B cell (primary cell): Measurements from ENCODE around the gene GNG7. TPM values are rescaled to one million over a fixed set of nuclear protein-coding genes. Genes with fewer than 3 reads are reported as not detected.

ENCODE experiments used
- ATAC-seq: fragments of 200-7000 bp; cut with Tn5 transposase; one replicate; pipeline ENCODE4 v1.10.0; 2021; ENCODE audit warnings: low read depth, mild to moderate bottlenecking, moderate number of reproducible peaks, moderate library complexity
- CTCF ChIA-PET: fragments of 350-600 bp; sonication (Branson Sonifier 250); formaldehyde crosslinking; loops from one replicate; lab custom pipeline; 2021; ENCODE audit warnings: antibody characterized with exemption, inconsistent platforms; lab: Charles Lee
- POLR2A ChIA-PET: fragments of 350-600 bp; sonication (Branson Sonifier 250); formaldehyde crosslinking; loops from one replicate; lab custom pipeline; 2021; ENCODE audit warnings: antibody characterized with exemption; lab: Charles Lee
- DNase-seq: peaks from one replicate; pipeline ENCODE4 v3.0.0; 2013
- H2AFZ ChIP-seq: 2 replicates; pipeline ENCODE4 v1.6.1; 2012; ENCODE audit warnings: mild to moderate bottlenecking, low read depth, low read length; ENCODE audit not compliant: insufficient read depth, poor library complexity, severe bottlenecking
- H3K27ac ChIP-seq, 2 donors: 1 replicate in 1 of 2; 2 replicates in 1 of 2; pipeline ENCODE4 v1.5.1; 2012 to 2013; ENCODE audit warnings: low read length in 2 of 2, mild to moderate bottlenecking in 2 of 2, moderate library complexity in 1 of 2
- H3K27me3 ChIP-seq, 4 experiments: fragments of 200-600 bp in 1 of 4; sonication (generic) in 1 of 4; replicated peaks in 1 of 4; 1 replicate in 2 of 4; 2 replicates in 2 of 4; pipeline versions ENCODE4 v1.6.1 to v1.7.0; 2013 to 2016; ENCODE audit warnings: low read length in 3 of 4, mild to moderate bottlenecking in 2 of 4, mixed read lengths in 1 of 4, moderate library complexity in 1 of 4; ENCODE audit not compliant: insufficient read depth in 4 of 4, control insufficient read depth in 3 of 4; ENCODE audit errors: control extremely low read depth in 1 of 4
- H3K36me3 ChIP-seq, 2 experiments: replicated peaks in 1 of 2; 1 replicate in 1 of 2; 2 replicates in 1 of 2; pipeline versions ENCODE4 v1.6.1 to v1.7.1; 2013; ENCODE audit warnings: low read length in 1 of 2; ENCODE audit not compliant: insufficient read depth in 2 of 2, control insufficient read depth in 1 of 2; ENCODE audit errors: control extremely low read depth in 1 of 2, extremely low read depth in 1 of 2
- H3K4me1 ChIP-seq, 2 donors: fragments of 200-600 bp in 1 of 2; sonication (generic) in 1 of 2; 1 replicate in 1 of 2; 2 replicates in 1 of 2; pipeline versions ENCODE4 v1.5.1 to v1.6.1; 2013 to 2017; ENCODE audit warnings: low read length in 2 of 2; ENCODE audit not compliant: control insufficient read depth in 2 of 2, insufficient read depth in 2 of 2
- H3K4me2 ChIP-seq: replicated peaks from 2 replicates; pipeline ENCODE3; 2012; ENCODE audit warnings: mild to moderate bottlenecking, low read depth, low read length; ENCODE audit not compliant: poor library complexity, severe bottlenecking
- H3K4me3 ChIP-seq, 5 experiments: fragments of 200-600 bp in 1 of 5; sonication (generic) in 1 of 5; 1 replicate in 3 of 5; 2 replicates in 2 of 5; pipeline versions ENCODE4 v1.5.1 to v1.7.0; 2011 to 2016; ENCODE audit warnings: low read length in 4 of 5, mild to moderate bottlenecking in 4 of 5, low read depth in 2 of 5, control low read depth in 1 of 5, moderate library complexity in 1 of 5; ENCODE audit not compliant: insufficient read depth in 1 of 5; ENCODE audit errors: control extremely low read depth in 1 of 5, extremely low read depth in 1 of 5
- H3K79me2 ChIP-seq: fragments of 200-600 bp; sonication (generic); one replicate; pipeline ENCODE4 v1.6.0; 2016; ENCODE audit warnings: low read length; ENCODE audit not compliant: control insufficient read depth, insufficient read depth
- H3K9ac ChIP-seq: fragments of 200-600 bp; sonication (generic); 2 replicates; pipeline ENCODE4 v1.6.1; 2017; ENCODE audit warnings: mild to moderate bottlenecking, low read length, moderate library complexity
- H3K9me3 ChIP-seq, 3 donors: one replicate each; pipeline versions ENCODE4 v1.6.1 to v1.7.1; 2013; ENCODE audit warnings: low read length in 2 of 3; ENCODE audit not compliant: control insufficient read depth in 2 of 3, insufficient read depth in 1 of 3; ENCODE audit errors: control extremely low read depth in 1 of 3
- H4K20me1 ChIP-seq: 2 replicates; pipeline ENCODE4 v1.6.0; 2012; ENCODE audit warnings: mild to moderate bottlenecking, low read length; ENCODE audit not compliant: insufficient read depth, control insufficient read depth, poor library complexity, severe bottlenecking
- H3K27ac Mint-ChIP-seq: one replicate; pipeline ENCODE4 v1.8.0; 2021; ENCODE audit warnings: mixed read lengths
- H3K27me3 Mint-ChIP-seq: one replicate; pipeline ENCODE4 v1.8.0; 2021; ENCODE audit warnings: mixed read lengths
- H3K4me1 Mint-ChIP-seq: one replicate; pipeline ENCODE4 v1.8.0; 2021; ENCODE audit warnings: mixed read lengths
- H3K4me3 Mint-ChIP-seq: one replicate; pipeline ENCODE4 v1.8.0; 2021; ENCODE audit warnings: mixed read lengths
- H3K9me3 Mint-ChIP-seq: one replicate; pipeline ENCODE4 v1.8.0; 2022; ENCODE audit warnings: mixed read lengths; ENCODE audit not compliant: insufficient read depth
- EZH2 ChIP-seq: IDR thresholded peaks from 2 replicates; pipeline ENCODE4 v1.6.1; 2012; ENCODE audit warnings: borderline replicate concordance, low read depth, mild to moderate bottlenecking, moderate library complexity, low read length; ENCODE audit not compliant: insufficient read depth, poor library complexity, severe bottlenecking
- WGBS: methylation state at CpG from one replicate; pipeline ENCODE4 v1.1.5; 2013; ENCODE audit warnings: missing lambda C conversion rate; ENCODE audit not compliant: insufficient coverage; 5-methylcytosine and 5-hydroxymethylcytosine counted together
- intact Hi-C: fragments of 100-400 bp; cut with micrococcal nuclease; formaldehyde crosslinking; loops from one replicate; pipeline ENCODE4 v1.10.0; 2022
- polyA plus RNA-seq: library from polyadenylated mRNA; depleted of rRNA; stranded (reverse); fragments of >200 nt; gene quantifications from 2 replicates; pipeline ENCODE4 v1.2.3, GENCODE V29; 2012
- total RNA-seq, 2 donors: library from RNA; stranded (reverse); fragments of 120-200 nt in 1 of 2; gene quantifications; 1 replicate in 1 of 2; 2 replicates in 1 of 2; pipeline versions ENCODE4 v1.2.3 to v1.2.4, GENCODE V29; 2013 to 2022
- TF ChIP-seq, protein P1 (sequence below): fragments of 200-600 bp; IDR thresholded peaks from one replicate; pipeline ENCODE4 v1.8.0; 2022; ENCODE audit warnings: antibody characterized with exemption, mild to moderate bottlenecking

Gene GNG7
- total and polyA plus RNA-seq, 2 donors (not counting 1 experiment from before 2014, with no cell fraction given): 76.3 to 153 TPM

GRCh38 chr19:2699413-2700140 is 2.9 kb downstream of the GNG7 start:
- H3K4me3 ChIP-seq: peak overlapping the region in 3 of 5 experiments; percentile 9 to 42 (median 18)
- H3K4me2 ChIP-seq: peak overlapping the region; percentile 96
- 56% methylated on average over 10 of the region's 15 CpGs for WGBS
- H2AFZ ChIP-seq: no peak overlapping the region
- peaks cover 77% of the 10 kb centered on the region for H3K79me2 ChIP-seq
- Mint-ChIP-seq H3K27ac (peak overlapping the region; percentile 96), H3K9me3 (no peaks in the 10 kb centered on the region), H3K27me3 (no peaks in the 10 kb centered on the region), H3K4me3 (peak overlapping the region; percentile 89), H3K4me1 (peaks cover 64% of the 10 kb centered on the region)
- peak overlapping the region; percentile 56 for H3K9ac ChIP-seq
- peaks cover 29% of the 10 kb centered on the region for H4K20me1 ChIP-seq
- no peak for ATAC-seq
- H3K9me3 ChIP-seq: peaks cover 0 to 3% (median 0%) of the 10 kb centered on the region in 3 donors
- DNase-seq: peak; percentile 61
- H3K27ac ChIP-seq: peak overlapping the region; percentile 81 to 89
- no peaks in the 10 kb centered on the region for H3K27me3 ChIP-seq
- ChIA-PET POLR2A (interaction anchor here (0.5 to 6.7 kb wide), 8 partner anchors 9 to 1660 kb away, joined by 3 to 86 read pairs (median 4); no protein-coding TSS in a partner anchor), CTCF (interaction anchor here (0.7 to 4.7 kb wide), 9 partner anchors 11 to 230 kb away, joined by 3 to 45 read pairs (median 6); no protein-coding TSS in a partner anchor)
- TF ChIP-seq, protein P1, sequence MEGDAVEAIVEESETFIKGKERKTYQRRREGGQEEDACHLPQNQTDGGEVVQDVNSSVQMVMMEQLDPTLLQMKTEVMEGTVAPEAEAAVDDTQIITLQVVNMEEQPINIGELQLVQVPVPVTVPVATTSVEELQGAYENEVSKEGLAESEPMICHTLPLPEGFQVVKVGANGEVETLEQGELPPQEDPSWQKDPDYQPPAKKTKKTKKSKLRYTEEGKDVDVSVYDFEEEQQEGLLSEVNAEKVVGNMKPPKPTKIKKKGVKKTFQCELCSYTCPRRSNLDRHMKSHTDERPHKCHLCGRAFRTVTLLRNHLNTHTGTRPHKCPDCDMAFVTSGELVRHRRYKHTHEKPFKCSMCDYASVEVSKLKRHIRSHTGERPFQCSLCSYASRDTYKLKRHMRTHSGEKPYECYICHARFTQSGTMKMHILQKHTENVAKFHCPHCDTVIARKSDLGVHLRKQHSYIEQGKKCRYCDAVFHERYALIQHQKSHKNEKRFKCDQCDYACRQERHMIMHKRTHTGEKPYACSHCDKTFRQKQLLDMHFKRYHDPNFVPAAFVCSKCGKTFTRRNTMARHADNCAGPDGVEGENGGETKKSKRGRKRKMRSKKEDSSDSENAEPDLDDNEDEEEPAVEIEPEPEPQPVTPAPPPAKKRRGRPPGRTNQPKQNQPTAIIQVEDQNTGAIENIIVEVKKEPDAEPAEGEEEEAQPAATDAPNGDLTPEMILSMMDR: peak; percentile 10
- no peak for TF ChIP-seq EZH2
- H3K4me1 ChIP-seq: peaks cover 74 to 78% of the 10 kb centered on the region in 2 donors
- H3K36me3 ChIP-seq: peaks cover 0 to 18% of the 10 kb centered on the region in 2 experiments
- intact Hi-C loops: loop anchor here (2.0 kb wide), 1 partner anchor 49 kb away; no protein-coding TSS in a partner anchor

- H3K9me3 ChIP-seq: no peaks in the 10 kb centered on the region
- H3K9ac ChIP-seq: peak overlapping the region; percentile 38
- no peak for TF ChIP-seq EZH2
- TF ChIP-seq, protein P1: no peak
- no peaks in the 10 kb centered on the region for H3K27me3 Mint-ChIP-seq
- DNase-seq (no peak), ATAC-seq (peak; percentile 7)
- POLR2A ChIA-PET: interaction anchor here (1.3 kb wide), 1 partner anchor 14 kb away, joined by 3 read pairs; no protein-coding TSS in a partner anchor
- H3K4me3 ChIP-seq: no peak overlapping the region
- peak overlapping the region; percentile 96 for H3K4me2 ChIP-seq
- WGBS: 43% methylated on average over 1 of the region's 5 CpGs
- no peaks in the 10 kb centered on the region for H3K27me3 ChIP-seq
- H3K27ac Mint-ChIP-seq: peak overlapping the region; percentile 97
- intact Hi-C loops: no loop called here
- peaks cover 0 to 28% of the 10 kb centered on the region in 2 experiments for H3K36me3 ChIP-seq
- peaks cover 66% of the 10 kb centered on the region for H3K4me1 Mint-ChIP-seq
- CTCF ChIA-PET: interaction anchor here (1.2 kb wide), 1 partner anchor 55 kb away, joined by 5 read pairs; no protein-coding TSS in a partner anchor
- no peaks in the 10 kb centered on the region for H3K9me3 Mint-ChIP-seq
- H3K4me3 Mint-ChIP-seq: peak overlapping the region; percentile 78
- peaks cover 59 to 70% of the 10 kb centered on the region in 2 donors for H3K4me1 ChIP-seq
- H4K20me1 ChIP-seq: peaks cover 36% of the 10 kb centered on the region
- no peak overlapping the region for H2AFZ ChIP-seq
- H3K79me2 ChIP-seq: peaks cover 94% of the 10 kb centered on the region
- H3K27ac ChIP-seq: peak overlapping the region; percentile 81 to 89
These were observed 8.3 kb downstream of the GNG7 start for GRCh38 chr19:2694196-2694595.
